ENCODE data around the gene FIZ1. TPM values are rescaled to one million over a fixed set of nuclear protein-coding genes. Genes with fewer than 3 reads are reported as not detected.

Gene FIZ1
- total RNA-seq, 1 experiment from 2014 or later, result 4.1 TPM

DNA sequence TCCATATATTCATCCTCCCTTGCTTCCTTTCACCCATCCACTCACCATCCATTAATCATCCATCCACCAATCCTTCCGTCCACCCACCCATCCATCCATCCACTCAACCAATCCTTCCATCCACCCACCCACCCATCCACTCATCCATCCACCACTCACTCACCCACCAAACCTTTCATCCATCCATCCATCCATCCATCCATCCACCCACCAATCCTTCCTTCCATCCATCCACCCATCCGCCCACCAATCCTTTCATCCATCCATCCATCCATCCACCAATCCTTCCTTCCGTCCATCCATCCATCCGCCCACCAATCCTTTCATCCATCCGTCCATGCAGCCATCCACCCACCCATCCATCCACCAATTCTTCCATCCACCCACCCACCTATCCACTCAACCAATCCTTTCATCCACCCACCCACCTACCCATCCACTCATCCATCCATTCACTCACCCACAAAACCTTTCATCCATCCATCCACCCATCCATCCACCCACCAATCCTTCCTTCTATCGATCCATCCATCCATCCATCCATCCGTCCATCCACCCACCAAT lies 56.9 kb downstream of the FIZ1 start:
- no peak for DNase-seq (ENCODE audit: low read depth)

Other genes starting within 250 kb of the FIZ1 start
- gene COX6B2, start 244.8 kb downstream of the FIZ1 start, total RNA-seq (2014; rRNA removed; shearing (Covaris generic)), result not detected in 2 replicates
- not detected in 2 replicates for gene GARIN5B, start 236.3 kb downstream of the FIZ1 start, total RNA-seq (2014; rRNA removed; shearing (Covaris generic))
- 56.5 and 60.4 TPM in 2 replicates for gene IL11, start 229.1 kb downstream of the FIZ1 start, total RNA-seq (2014; rRNA removed; shearing (Covaris generic))
- gene TMEM190, start 222.7 kb downstream of the FIZ1 start, total RNA-seq (2014; rRNA removed; shearing (Covaris generic)), result not detected in 2 replicates
- 3.3 and 3.9 TPM in 2 replicates for gene TMEM238, start 215.2 kb downstream of the FIZ1 start, total RNA-seq (2014; rRNA removed; shearing (Covaris generic))
- gene RPL28, start 213.6 kb downstream of the FIZ1 start, total RNA-seq (2014; rRNA removed; shearing (Covaris generic)), result 633 and 816 TPM in 2 replicates
- gene UBE2S, start 191.7 kb downstream of the FIZ1 start, total RNA-seq (2014; rRNA removed; shearing (Covaris generic)), result 317 and 338 TPM in 2 replicates
- not detected in 2 replicates for gene SHISA7, start 156.2 kb downstream of the FIZ1 start, total RNA-seq (2014; rRNA removed; shearing (Covaris generic))
- gene ISOC2, start 137.9 kb downstream of the FIZ1 start, total RNA-seq (2014; rRNA removed; shearing (Covaris generic)), result 134 and 140 TPM in 2 replicates
- not detected in 2 replicates for gene C19orf85, start 134.8 kb downstream of the FIZ1 start, total RNA-seq (2014; rRNA removed; shearing (Covaris generic))
- gene ZNF628, start 122.9 kb downstream of the FIZ1 start, total RNA-seq (2014; rRNA removed; shearing (Covaris generic)), result 1.7 and 3.4 TPM in 2 replicates
- 22.5 and 23.2 TPM in 2 replicates for gene NAT14, start 114.3 kb downstream of the FIZ1 start, total RNA-seq (2014; rRNA removed; shearing (Covaris generic))
- 1.4 and 2.2 TPM in 2 replicates for gene SSC5D, start 111.1 kb downstream of the FIZ1 start, total RNA-seq (2014; rRNA removed; shearing (Covaris generic))
- not detected in 2 replicates for gene SBK2, start 62.4 kb downstream of the FIZ1 start, total RNA-seq (2014; rRNA removed; shearing (Covaris generic))
- not detected in 2 replicates for gene SBK3, start 54.0 kb downstream of the FIZ1 start, total RNA-seq (2014; rRNA removed; shearing (Covaris generic))
- gene ZNF579, start 18.7 kb downstream of the FIZ1 start, total RNA-seq (2014; rRNA removed; shearing (Covaris generic)), result 8.8 and 9.8 TPM in 2 replicates
- 6.1 and 8.7 TPM in 2 replicates for gene ZNF524, start 771 bp upstream of the FIZ1 start, total RNA-seq (2014; rRNA removed; shearing (Covaris generic))
- gene ZNF865, start 6.1 kb upstream of the FIZ1 start, total RNA-seq (2014; rRNA removed; shearing (Covaris generic)), result 0.15 and 0.80 TPM in 2 replicates
- 5.8 and 6.1 TPM in 2 replicates for gene ZNF784, start 25.0 kb upstream of the FIZ1 start, total RNA-seq (2014; rRNA removed; shearing (Covaris generic))
- 1.8 and 2.4 TPM in 2 replicates for gene ZNF580, start 41.5 kb upstream of the FIZ1 start, total RNA-seq (2014; rRNA removed; shearing (Covaris generic))
- gene ZNF581, start 44.1 kb upstream of the FIZ1 start, total RNA-seq (2014; rRNA removed; shearing (Covaris generic)), result 10.1 and 15.9 TPM in 2 replicates
- 8.2 and 8.6 TPM in 2 replicates for gene CCDC106, start 48.7 kb upstream of the FIZ1 start, total RNA-seq (2014; rRNA removed; shearing (Covaris generic))
- 218 and 267 TPM in 2 replicates for gene U2AF2, start 55.5 kb upstream of the FIZ1 start, total RNA-seq (2014; rRNA removed; shearing (Covaris generic))
- 25.3 and 26.6 TPM in 2 replicates for gene EPN1, start 75.7 kb upstream of the FIZ1 start, total RNA-seq (2014; rRNA removed; shearing (Covaris generic))
- gene NLRP9, start 138.9 kb upstream of the FIZ1 start, total RNA-seq (2014; rRNA removed; shearing (Covaris generic)), result not detected in 2 replicates
- gene RFPL4A, start 159.6 kb upstream of the FIZ1 start, total RNA-seq (2014; rRNA removed; shearing (Covaris generic)), result 64.2 and 89.1 TPM in 2 replicates
- gene RFPL4AL1, start 169.6 kb upstream of the FIZ1 start, total RNA-seq (2014; rRNA removed; shearing (Covaris generic)), result 46.6 and 54.4 TPM in 2 replicates
- 4.1 and 5.1 TPM in 2 replicates for gene NLRP11, start 232.5 kb upstream of the FIZ1 start, total RNA-seq (2014; rRNA removed; shearing (Covaris generic))
- gene NLRP4, start 237.0 kb upstream of the FIZ1 start, total RNA-seq (2014; rRNA removed; shearing (Covaris generic)), result 0.60 and 0.80 TPM in 2 replicates

Measured in Daoy (cell line).